Naive thymus-derived CD4-positive, alpha-beta T cell (primary cell): ENCODE results near the gene RFC4. TPM values are rescaled to one million over a fixed set of nuclear protein-coding genes. Genes with fewer than 3 reads are reported as not detected.

Experiments
- ATAC-seq: fragments of 150-1000 bp; cut with Tn5 transposase; 2 replicates; pipeline ENCODE4 v1.10.0; 2021; ENCODE audit warnings: mild to moderate bottlenecking, moderate library complexity
- CTCF ChIA-PET: fragments of 350-600 bp; sonication (Branson Sonifier 250); formaldehyde crosslinking; loops from one replicate; lab custom pipeline; 2021; ENCODE audit warnings: antibody characterized with exemption; lab: Charles Lee
- POLR2A ChIA-PET: fragments of 350-600 bp; sonication (Branson Sonifier 250); formaldehyde crosslinking; loops from one replicate; lab custom pipeline; 2021; ENCODE audit warnings: antibody characterized with exemption, inconsistent platforms; lab: Charles Lee
- DNase-seq, 9 donors: peaks; one replicate each; pipeline versions ENCODE4 v3.0.0 to v3.0.0-alpha.2; 2020 to 2022; ENCODE audit warnings: mixed read lengths in 1 of 9
- H3K27ac ChIP-seq: one replicate; pipeline ENCODE4 v1.7.0; 2013; ENCODE audit warnings: mild to moderate bottlenecking, low read depth, low read length, moderate library complexity
- H3K27me3 ChIP-seq, 2 donors: one replicate each; pipeline ENCODE4 v1.7.0; 2013; ENCODE audit warnings: low read length in 2 of 2, mild to moderate bottlenecking in 2 of 2, moderate library complexity in 2 of 2; ENCODE audit not compliant: control insufficient read depth in 2 of 2, insufficient read depth in 2 of 2
- H3K36me3 ChIP-seq, 3 experiments: 1 replicate in 2 of 3; 2 replicates in 1 of 3; pipeline ENCODE4 v1.7.0; 2013; ENCODE audit warnings: low read length in 3 of 3, mild to moderate bottlenecking in 3 of 3, moderate library complexity in 1 of 3; ENCODE audit not compliant: insufficient read depth in 3 of 3, control insufficient read depth in 2 of 3
- H3K4me1 ChIP-seq, 2 donors: one replicate each; pipeline ENCODE4 v1.7.0; 2013; ENCODE audit warnings: low read length in 2 of 2, mild to moderate bottlenecking in 2 of 2, moderate library complexity in 1 of 2; ENCODE audit not compliant: control insufficient read depth in 2 of 2, insufficient read depth in 2 of 2
- H3K4me3 ChIP-seq: 2 replicates; pipeline ENCODE4 v1.7.0; 2013; ENCODE audit warnings: mild to moderate bottlenecking, low read length
- H3K9me3 ChIP-seq, 3 experiments: 1 replicate in 2 of 3; 2 replicates in 1 of 3; pipeline ENCODE4 v1.7.0; 2013; ENCODE audit warnings: low read length in 3 of 3; ENCODE audit not compliant: control insufficient read depth in 2 of 3
- H3K27ac Mint-ChIP-seq, 9 donors: one replicate each; pipeline ENCODE4 v1.8.0; 2020 to 2022; ENCODE audit warnings: mixed read lengths in 9 of 9, mild to moderate bottlenecking in 8 of 9, moderate library complexity in 5 of 9, inconsistent platforms in 2 of 9
- H3K27me3 Mint-ChIP-seq, 5 donors: one replicate each; pipeline ENCODE4 v1.8.0; 2021 to 2022; ENCODE audit warnings: mixed read lengths in 5 of 5, mild to moderate bottlenecking in 1 of 5
- H3K36me3 Mint-ChIP-seq, 5 donors: one replicate each; pipeline ENCODE4 v1.8.0; 2020 to 2022; ENCODE audit warnings: mixed read lengths in 5 of 5, mild to moderate bottlenecking in 3 of 5, inconsistent platforms in 1 of 5
- H3K4me1 Mint-ChIP-seq, 7 donors: one replicate each; pipeline ENCODE4 v1.8.0; 2020 to 2022; ENCODE audit warnings: mixed read lengths in 7 of 7, mild to moderate bottlenecking in 3 of 7, inconsistent platforms in 1 of 7
- H3K4me3 Mint-ChIP-seq, 10 donors: one replicate each; pipeline ENCODE4 v1.8.0; 2020 to 2022; ENCODE audit warnings: mild to moderate bottlenecking in 10 of 10, mixed read lengths in 10 of 10, moderate library complexity in 6 of 10, inconsistent platforms in 2 of 10
- H3K9me3 Mint-ChIP-seq, 11 donors: one replicate each; pipeline ENCODE4 v1.8.0; 2020 to 2022; ENCODE audit warnings: mixed read lengths in 11 of 11, mild to moderate bottlenecking in 4 of 11, inconsistent platforms in 1 of 11, moderate library complexity in 1 of 11
- intact Hi-C, 2 donors: fragments of 100-400 bp; cut with micrococcal nuclease; formaldehyde crosslinking; loops; one replicate each; pipeline ENCODE4 v1.15.1; 2023
- polyA plus RNA-seq, 2 donors: library from polyadenylated mRNA; unstranded; fragments of 300-500 nt; fragmentation: Illumina TruSeq; gene quantifications; one replicate each; pipeline ENCODE4 v1.2.3, GENCODE V29; 2021
- total RNA-seq, 6 experiments: library from RNA in 5 of 6; stranded (reverse) in 5 of 6; gene quantifications; 1 replicate in 5 of 6; 2 replicates in 1 of 6; pipeline ENCODE4 v1.2.3 and lab custom pipeline; 2021 to 2026

The RFC4 gene
- total and polyA plus RNA-seq, 7 experiments from 2014 or later: 8.7 to 71.6 (median 22.5) TPM

- H3K9me3 Mint-ChIP-seq: peaks cover 0 to 1% (median 0%) of the 10 kb centered on the region in 11 donors
- DNase-seq (peak in 4 of 9 donors; percentile 10 to 38 (median 26)), ATAC-seq (peak; percentile 51)
- peaks cover 0 to 6% (median 0%) of the 10 kb centered on the region in 5 donors for H3K27me3 Mint-ChIP-seq
- H3K27me3 ChIP-seq: no peaks in the 10 kb centered on the region
- peaks cover 0 to 4% (median 0%) of the 10 kb centered on the region in 5 donors for H3K36me3 Mint-ChIP-seq
- H3K9me3 ChIP-seq: no peaks in the 10 kb centered on the region
- peaks cover 0 to 4% of the 10 kb centered on the region in 2 donors for H3K4me1 ChIP-seq
- H3K27ac ChIP-seq: peak overlapping the region; percentile 74
- peak overlapping the region; percentile 80 to 97 (median 91) for H3K27ac Mint-ChIP-seq
- peak overlapping the region; percentile 58 for H3K4me3 ChIP-seq
- intact Hi-C loops: loop anchor here (1.0 to 5.0 kb wide), 4 partner anchors 10 to 35 kb away; partner anchors contain the start of genes RFC4 (in 2 of the 2) and EIF4A2 (in 1 of the 2)
- POLR2A ChIA-PET: interaction anchor here (0.7 to 6.9 kb wide), 7 partner anchors 11 to 205 kb away, joined by 3 to 168 read pairs (median 5); partner anchors contain the start of genes DNAJB11, EIF4A2, RFC4 and TBCCD1
- CTCF ChIA-PET: interaction anchor here (0.7 to 1.6 kb wide), 3 partner anchors 11 to 157 kb away, joined by 3 to 7 read pairs (median 3); partner anchors contain the start of gene EIF4A2
- H3K4me3 Mint-ChIP-seq: peak overlapping the region; percentile 82 to 99 (median 94)
- H3K4me1 Mint-ChIP-seq: peaks cover 3 to 19% (median 16%) of the 10 kb centered on the region in 7 donors
- H3K36me3 ChIP-seq: no peaks in the 10 kb centered on the region
Observed at GRCh38 chr3:186772281-186772694, 34.0 kb downstream of the RFC4 start.

GRCh38 chr3:186760897-186761447 lies 45.3 kb downstream of the RFC4 start:
- peaks cover 0 to 5% (median 0%) of the 10 kb centered on the region in 5 donors for H3K36me3 Mint-ChIP-seq
- intact Hi-C loops: no loop called here

GRCh38 chr3:186760141-186760833 lies 46.0 kb downstream of the RFC4 start:
- Histone ChIP-seq H3K4me1 (no peaks in the 10 kb centered on the region), H3K36me3 (no peaks in the 10 kb centered on the region), H3K4me3 (no peak overlapping the region), H3K9me3 (no peaks in the 10 kb centered on the region), H3K27me3 (no peaks in the 10 kb centered on the region), H3K27ac (no peak overlapping the region)
- Mint-ChIP-seq H3K27ac (no peak overlapping the region), H3K27me3 (peaks cover 0 to 10% (median 0%) of the 10 kb centered on the region in 5 donors), H3K4me1 (peaks cover 0 to 3% (median 0%) of the 10 kb centered on the region in 7 donors), H3K9me3 (peaks cover 0 to 2% (median 0%) of the 10 kb centered on the region in 11 donors), H3K36me3 (peaks cover 0 to 4% (median 0%) of the 10 kb centered on the region in 5 donors), H3K4me3 (no peak overlapping the region)
- no peak for ATAC-seq
- intact Hi-C loops: no loop called here
- ChIA-PET POLR2A (no interaction called here), CTCF (no interaction called here)
- DNase-seq: no peak

More at GRCh38 chr3:186760897-186761447, 45.3 kb downstream of the RFC4 start:
- peaks cover 0 to 3% (median 0%) of the 10 kb centered on the region in 7 donors for H3K4me1 Mint-ChIP-seq
- Histone ChIP-seq H3K4me1 (no peaks in the 10 kb centered on the region), H3K27ac (no peak overlapping the region), H3K9me3 (no peaks in the 10 kb centered on the region), H3K4me3 (no peak overlapping the region), H3K27me3 (no peaks in the 10 kb centered on the region), H3K36me3 (no peaks in the 10 kb centered on the region)
- DNase-seq: no peak
- no peak for ATAC-seq
- peaks cover 0 to 10% (median 0%) of the 10 kb centered on the region in 5 donors for H3K27me3 Mint-ChIP-seq
- no peak overlapping the region for H3K4me3 Mint-ChIP-seq
- H3K9me3 Mint-ChIP-seq: peaks cover 0 to 2% (median 0%) of the 10 kb centered on the region in 11 donors
- H3K27ac Mint-ChIP-seq: no peak overlapping the region
- ChIA-PET CTCF (no interaction called here), POLR2A (no interaction called here)

GRCh38 chr3:186759231-186759930 lies 46.9 kb downstream of the RFC4 start:
- H3K4me1 ChIP-seq: no peaks in the 10 kb centered on the region
- no peak overlapping the region for H3K27ac ChIP-seq
- intact Hi-C loops: no loop called here
- no peaks in the 10 kb centered on the region for H3K27me3 ChIP-seq
- H3K4me3 ChIP-seq: no peak overlapping the region
- H3K9me3 ChIP-seq: no peaks in the 10 kb centered on the region
- H3K27me3 Mint-ChIP-seq: peaks cover 0 to 10% (median 0%) of the 10 kb centered on the region in 5 donors
- H3K36me3 Mint-ChIP-seq: no peaks in the 10 kb centered on the region
- no peaks in the 10 kb centered on the region for H3K36me3 ChIP-seq
- DNase-seq (no peak), ATAC-seq (no peak)
- H3K9me3 Mint-ChIP-seq: no peaks in the 10 kb centered on the region
- POLR2A ChIA-PET: no interaction called here
- CTCF ChIA-PET: no interaction called here
- H3K4me1 Mint-ChIP-seq: peaks cover 0 to 3% (median 0%) of the 10 kb centered on the region in 7 donors
- H3K4me3 Mint-ChIP-seq: no peak overlapping the region
- H3K27ac Mint-ChIP-seq: no peak overlapping the region

GRCh38 chr3:186757686-186758220 lies 48.5 kb downstream of the RFC4 start:
- no peaks in the 10 kb centered on the region for H3K9me3 Mint-ChIP-seq
- H3K36me3 Mint-ChIP-seq: no peaks in the 10 kb centered on the region
- ChIA-PET POLR2A (no interaction called here), CTCF (no interaction called here)
- Histone ChIP-seq H3K27me3 (no peaks in the 10 kb centered on the region), H3K27ac (no peak overlapping the region), H3K4me1 (no peaks in the 10 kb centered on the region), H3K9me3 (no peaks in the 10 kb centered on the region), H3K4me3 (no peak overlapping the region), H3K36me3 (no peaks in the 10 kb centered on the region)
- DNase-seq: no peak
- intact Hi-C loops: no loop called here
- no peak for ATAC-seq
- peaks cover 0 to 4% (median 0%) of the 10 kb centered on the region in 7 donors for H3K4me1 Mint-ChIP-seq
- peaks cover 0 to 10% (median 7%) of the 10 kb centered on the region in 5 donors for H3K27me3 Mint-ChIP-seq
- no peak overlapping the region for H3K4me3 Mint-ChIP-seq
- no peak overlapping the region for H3K27ac Mint-ChIP-seq

- Histone ChIP-seq H3K36me3 (no peaks in the 10 kb centered on the region), H3K27ac (no peak overlapping the region), H3K4me3 (no peak overlapping the region), H3K9me3 (no peaks in the 10 kb centered on the region), H3K27me3 (no peaks in the 10 kb centered on the region), H3K4me1 (no peaks in the 10 kb centered on the region)
- no peak overlapping the region for H3K4me3 Mint-ChIP-seq
- H3K9me3 Mint-ChIP-seq: no peaks in the 10 kb centered on the region
- CTCF ChIA-PET: no interaction called here
- no peak overlapping the region for H3K27ac Mint-ChIP-seq
- H3K36me3 Mint-ChIP-seq: no peaks in the 10 kb centered on the region
- peaks cover 0 to 10% (median 7%) of the 10 kb centered on the region in 5 donors for H3K27me3 Mint-ChIP-seq
- intact Hi-C loops: no loop called here
- peaks cover 0 to 4% (median 0%) of the 10 kb centered on the region in 7 donors for H3K4me1 Mint-ChIP-seq
- no peak for ATAC-seq
- no peak for DNase-seq
- POLR2A ChIA-PET: no interaction called here
Observed at GRCh38 chr3:186757214-186757613, 49.1 kb downstream of the RFC4 start.
